ENCODE results near the gene DGKG. TPM values are rescaled to one million over a fixed set of nuclear protein-coding genes. Genes with fewer than 3 reads are reported as not detected.

DGKG gene
- total RNA-seq, 1 donor from 2014 or later = 0.54 TPM

DNA sequence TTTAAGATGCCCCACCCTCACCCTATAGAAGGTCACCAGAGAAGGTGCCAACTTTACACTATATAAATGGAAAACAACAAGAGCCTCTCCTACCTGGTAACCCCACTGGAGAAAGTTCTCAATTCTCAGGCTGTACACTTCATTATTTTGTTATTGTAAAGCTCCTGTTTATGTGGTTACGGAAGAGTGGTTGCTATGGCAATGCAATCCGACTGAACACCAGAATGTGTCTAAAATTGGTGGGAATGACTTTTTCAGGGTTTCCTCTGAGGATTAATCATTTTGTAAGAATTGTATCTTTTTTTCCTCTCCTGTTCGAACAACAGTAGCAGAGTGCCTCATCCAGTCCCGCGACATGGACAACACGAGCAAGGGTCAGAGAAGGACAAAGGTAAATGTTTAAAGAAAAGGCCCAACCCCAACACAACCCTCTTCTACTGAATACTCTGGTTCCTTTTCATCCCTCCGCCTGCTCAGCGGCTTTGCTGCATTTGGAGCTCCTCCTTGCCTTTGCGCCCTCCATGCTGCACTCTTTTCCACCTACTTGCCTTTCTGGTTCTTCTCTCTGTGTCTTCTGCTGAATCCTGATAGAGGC is 45.3 kb downstream of the DGKG start:
- H3K4me1 Mint-ChIP-seq (ENCODE audit: unreplicated experiment) = no peaks in the 10 kb centered on the region
- H3K9me3 Mint-ChIP-seq (ENCODE audit: unreplicated experiment) = no peaks in the 10 kb centered on the region
- no peak overlapping the region for H3K27ac Mint-ChIP-seq (ENCODE audit: unreplicated experiment)
- DNase-seq (ENCODE audit: low spot score) = no peak
- TF ChIP-seq, protein P1, sequence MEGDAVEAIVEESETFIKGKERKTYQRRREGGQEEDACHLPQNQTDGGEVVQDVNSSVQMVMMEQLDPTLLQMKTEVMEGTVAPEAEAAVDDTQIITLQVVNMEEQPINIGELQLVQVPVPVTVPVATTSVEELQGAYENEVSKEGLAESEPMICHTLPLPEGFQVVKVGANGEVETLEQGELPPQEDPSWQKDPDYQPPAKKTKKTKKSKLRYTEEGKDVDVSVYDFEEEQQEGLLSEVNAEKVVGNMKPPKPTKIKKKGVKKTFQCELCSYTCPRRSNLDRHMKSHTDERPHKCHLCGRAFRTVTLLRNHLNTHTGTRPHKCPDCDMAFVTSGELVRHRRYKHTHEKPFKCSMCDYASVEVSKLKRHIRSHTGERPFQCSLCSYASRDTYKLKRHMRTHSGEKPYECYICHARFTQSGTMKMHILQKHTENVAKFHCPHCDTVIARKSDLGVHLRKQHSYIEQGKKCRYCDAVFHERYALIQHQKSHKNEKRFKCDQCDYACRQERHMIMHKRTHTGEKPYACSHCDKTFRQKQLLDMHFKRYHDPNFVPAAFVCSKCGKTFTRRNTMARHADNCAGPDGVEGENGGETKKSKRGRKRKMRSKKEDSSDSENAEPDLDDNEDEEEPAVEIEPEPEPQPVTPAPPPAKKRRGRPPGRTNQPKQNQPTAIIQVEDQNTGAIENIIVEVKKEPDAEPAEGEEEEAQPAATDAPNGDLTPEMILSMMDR (IDR thresholded peaks at IDR 0.05; ENCODE audit: unreplicated experiment) = no peak
- H3K36me3 Mint-ChIP-seq (ENCODE audit: low read depth, unreplicated experiment) = no peaks in the 10 kb centered on the region
- H3K27me3 Mint-ChIP-seq (ENCODE audit: unreplicated experiment) = peaks cover 6% of the 10 kb centered on the region
- no peak overlapping the region for H3K4me3 Mint-ChIP-seq (ENCODE audit: unreplicated experiment)

DNA sequence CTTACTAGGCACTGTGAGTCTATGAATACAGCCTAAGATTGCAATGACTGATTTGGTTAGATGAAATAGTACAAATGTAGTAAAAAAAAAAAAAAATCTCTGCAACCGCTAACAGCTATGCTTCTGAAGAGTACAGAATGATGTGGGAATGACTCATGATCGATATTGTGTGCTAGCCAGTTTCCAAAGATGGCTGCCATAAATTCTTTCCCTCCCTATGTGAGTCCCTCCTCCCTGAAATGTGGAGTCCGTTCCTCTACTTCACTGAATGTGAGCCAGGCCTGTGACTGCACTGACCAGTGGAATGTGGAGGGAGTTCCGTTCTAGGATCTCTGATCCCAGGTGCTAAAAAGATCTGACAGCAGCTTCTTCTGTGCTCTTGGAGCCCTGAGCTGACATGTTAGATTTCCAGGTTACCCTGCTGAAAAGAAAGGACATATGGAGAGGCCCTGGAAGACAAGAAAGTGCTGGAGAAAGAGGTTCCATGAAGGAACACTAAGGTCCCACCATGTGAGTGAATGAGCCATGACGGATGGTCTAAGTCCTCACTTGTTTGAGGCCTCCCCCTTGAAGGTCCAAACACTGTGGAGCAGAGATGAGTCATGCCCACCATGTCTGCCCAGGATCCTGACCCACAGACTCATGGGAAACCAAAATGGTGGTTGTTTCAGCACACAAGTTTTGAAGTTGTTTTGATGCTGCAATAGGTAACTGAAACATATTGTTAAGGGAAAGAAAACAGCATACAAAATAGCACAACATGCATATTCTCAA is 46.3 kb downstream of the DGKG start:
- Mint-ChIP-seq H3K27ac (ENCODE audit: unreplicated experiment) (no peak overlapping the region), H3K9me3 (ENCODE audit: unreplicated experiment) (no peaks in the 10 kb centered on the region), H3K4me3 (ENCODE audit: unreplicated experiment) (no peak overlapping the region), H3K4me1 (ENCODE audit: unreplicated experiment) (no peaks in the 10 kb centered on the region), H3K36me3 (ENCODE audit: low read depth, unreplicated experiment) (no peaks in the 10 kb centered on the region), H3K27me3 (ENCODE audit: unreplicated experiment) (peaks cover 6% of the 10 kb centered on the region)
- no peak for DNase-seq (ENCODE audit: low spot score)
- TF ChIP-seq, protein P1 (IDR thresholded peaks at IDR 0.05; ENCODE audit: unreplicated experiment) = no peak

DNA sequence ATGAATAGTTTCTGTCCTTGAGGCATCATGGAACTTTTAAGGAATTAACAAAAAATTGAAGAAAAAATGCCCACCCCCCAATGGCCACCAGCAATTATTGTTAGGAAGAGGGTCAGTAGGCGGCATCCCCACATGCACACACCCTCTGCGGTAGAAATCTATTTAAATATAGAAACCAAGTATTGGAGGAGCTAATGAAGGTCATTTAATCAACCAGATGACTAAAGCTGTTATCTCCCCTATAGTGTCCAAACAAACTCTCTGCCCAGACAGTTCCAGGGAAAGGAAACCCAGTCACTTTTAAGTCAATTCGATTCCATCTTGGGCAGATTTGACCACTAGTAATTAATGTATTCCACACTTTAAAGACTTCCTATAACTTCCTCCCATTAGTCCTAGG is 47.1 kb downstream of the DGKG start:
- H3K36me3 Mint-ChIP-seq (ENCODE audit: low read depth, unreplicated experiment) = no peaks in the 10 kb centered on the region
- DNase-seq (ENCODE audit: low spot score) = no peak

DNA sequence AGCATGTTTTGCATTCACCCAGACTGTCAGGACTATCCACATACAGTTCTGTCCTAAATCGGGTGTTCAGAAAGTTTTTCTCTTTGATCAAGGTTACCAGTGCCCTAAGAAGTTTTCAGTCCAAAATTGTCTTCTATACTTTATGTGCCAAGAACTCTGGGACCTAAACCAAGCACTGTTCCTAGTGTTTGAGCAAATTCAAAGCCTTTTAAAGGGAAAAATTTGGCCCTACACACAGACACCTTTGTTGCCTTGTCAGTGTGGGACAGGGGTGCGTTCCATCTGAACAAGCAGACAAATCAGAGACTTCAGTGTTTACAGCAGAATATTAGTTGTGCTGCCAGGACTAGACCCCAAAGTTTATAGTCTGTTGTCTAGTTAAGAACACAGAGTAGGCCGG is 50.6 kb downstream of the DGKG start:
- Mint-ChIP-seq H3K4me3 (ENCODE audit: unreplicated experiment) (no peak overlapping the region), H3K4me1 (ENCODE audit: unreplicated experiment) (no peaks in the 10 kb centered on the region), H3K27me3 (ENCODE audit: unreplicated experiment) (no peaks in the 10 kb centered on the region), H3K27ac (ENCODE audit: unreplicated experiment) (no peak overlapping the region), H3K9me3 (ENCODE audit: unreplicated experiment) (no peaks in the 10 kb centered on the region), H3K36me3 (ENCODE audit: low read depth, unreplicated experiment) (no peaks in the 10 kb centered on the region)
- TF ChIP-seq, protein P1 (IDR thresholded peaks at IDR 0.05; ENCODE audit: unreplicated experiment) = no peak
- DNase-seq (ENCODE audit: low spot score) = no peak

More for the DNA sequence above, 47.1 kb downstream of the DGKG start:
- Mint-ChIP-seq H3K4me1 (ENCODE audit: unreplicated experiment) (no peaks in the 10 kb centered on the region), H3K27ac (ENCODE audit: unreplicated experiment) (no peak overlapping the region), H3K27me3 (ENCODE audit: unreplicated experiment) (peaks cover 6% of the 10 kb centered on the region), H3K9me3 (ENCODE audit: unreplicated experiment) (no peaks in the 10 kb centered on the region), H3K4me3 (ENCODE audit: unreplicated experiment) (no peak overlapping the region)
- TF ChIP-seq, protein P1 (IDR thresholded peaks at IDR 0.05; ENCODE audit: unreplicated experiment) = no peak

DNA sequence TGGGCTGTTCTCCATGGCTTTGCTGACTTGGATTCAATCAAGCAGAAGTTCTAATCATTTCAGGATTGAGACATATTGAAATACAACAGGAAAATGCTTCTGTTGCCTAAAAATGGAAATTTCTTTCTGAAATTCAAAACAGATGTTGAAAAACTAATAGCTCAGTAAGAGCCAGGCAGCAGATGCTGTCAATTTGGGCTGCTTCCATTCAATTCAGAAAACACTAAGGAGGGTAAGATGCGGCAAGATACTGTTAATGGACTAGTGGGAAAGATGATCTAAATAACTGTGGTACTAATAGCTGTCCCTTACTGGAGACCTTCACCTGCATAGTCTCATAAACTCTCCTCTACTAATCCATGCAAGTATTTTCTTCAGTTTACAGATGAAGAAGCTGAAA is 53.5 kb downstream of the DGKG start:
- no peak for DNase-seq (ENCODE audit: low spot score)
- Mint-ChIP-seq H3K27me3 (ENCODE audit: unreplicated experiment) (no peaks in the 10 kb centered on the region), H3K4me3 (ENCODE audit: unreplicated experiment) (no peak overlapping the region), H3K9me3 (ENCODE audit: unreplicated experiment) (no peaks in the 10 kb centered on the region), H3K36me3 (ENCODE audit: low read depth, unreplicated experiment) (no peaks in the 10 kb centered on the region), H3K4me1 (ENCODE audit: unreplicated experiment) (no peaks in the 10 kb centered on the region), H3K27ac (ENCODE audit: unreplicated experiment) (no peak overlapping the region)
- TF ChIP-seq, protein P1 (IDR thresholded peaks at IDR 0.05; ENCODE audit: unreplicated experiment) = no peak

Data from endothelial cell (in vitro differentiated cells).